ENCODE results near the gene MYLK. TPM values are rescaled to one million over a fixed set of nuclear protein-coding genes. Genes with fewer than 3 reads are reported as not detected.

MYLK gene
- total and polyA plus RNA-seq, 10 of the 15 experiments (the other 5 are each of a cell fraction or from before 2014, with no cell fraction given): 0.04 to 1.6 (median 0.42) TPM; not detected in 1

DNA sequence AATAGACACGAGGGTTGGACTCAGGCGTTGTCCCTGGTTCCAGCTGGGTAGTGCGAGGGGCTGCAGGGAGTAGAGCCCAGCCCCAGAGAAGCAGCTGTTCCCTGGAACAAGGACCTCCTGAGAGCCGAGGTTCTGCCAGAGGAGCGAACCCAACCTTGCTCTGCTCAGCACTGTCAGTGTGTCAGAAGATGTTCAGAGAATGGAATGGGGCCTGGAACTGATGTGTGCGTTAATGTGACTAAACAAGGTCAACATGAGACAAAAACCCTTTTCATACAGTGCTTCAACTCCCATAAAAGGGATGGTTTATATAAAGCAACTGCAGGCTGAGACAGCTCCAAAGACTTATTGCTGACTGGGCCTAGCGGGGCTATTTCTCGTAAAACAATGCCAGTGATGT, 263.8 kb downstream of the MYLK start (continued):
- no peak for TF ChIP-seq HCFC1 (IDR thresholded peaks at IDR 0.05; ENCODE audit: low read length)
- TF ChIP-seq MYB (IDR thresholded peaks at IDR 0.05; ENCODE audit: borderline replicate concordance, low read depth, low read length): no peak
- no peak for TF ChIP-seq ATF2 (IDR thresholded peaks at IDR 0.05; ENCODE audit: low read length)
- no peak for TF ChIP-seq NR2C2 (IDR thresholded peaks at IDR 0.05; ENCODE audit: borderline replicate concordance, control insufficient read depth, insufficient read length, low read depth)
- no peak for TF ChIP-seq IRF4 (IDR thresholded peaks at IDR 0.05; ENCODE audit: low read depth, low read length)
- TF ChIP-seq ZBTB40 (IDR thresholded peaks at IDR 0.05; ENCODE audit: borderline replicate concordance): no peak
- no peak for TF ChIP-seq RAD51 (IDR thresholded peaks at IDR 0.05)
- TF ChIP-seq RELB (IDR thresholded peaks at IDR 0.05; ENCODE audit: low read depth): no peak
- no peak for TF ChIP-seq MAX (IDR thresholded peaks at IDR 0.05; ENCODE audit: low read depth, low read length)
- TF ChIP-seq SPI1 (IDR thresholded peaks at IDR 0.05; ENCODE audit: borderline replicate concordance, insufficient read depth, low read depth, low read length): no peak
